Measurements from ENCODE around the gene KCNQ1. TPM values are rescaled to one million over a fixed set of nuclear protein-coding genes. Genes with fewer than 3 reads are reported as not detected.

KCNQ1 gene
- total and polyA plus RNA-seq, 2 experiments from 2014 or later = not detected

- H3K9me2 ChIP-seq (ENCODE audit: insufficient read depth) = no peaks in the 10 kb centered on the region
- in situ Hi-C loops (cut with MboI) = no loop called here
- H3K4me3 ChIP-seq = no peak overlapping the region
- H3F3A ChIP-seq (ENCODE audit: insufficient read depth) = no peaks in the 10 kb centered on the region
- H3K9ac ChIP-seq = no peak overlapping the region
- H2AFZ ChIP-seq = no peak overlapping the region
- WGBS, 2 experiments (ENCODE audit: low coverage in 1 of 2, low lambda C conversion rate in 2 of 2, missing lambda C conversion rate in 2 of 2) = 56 to 72% methylated on average over 18 of the region's 18 CpGs
- DNase-seq = no peak
- no peaks in the 10 kb centered on the region for H3K36me3 ChIP-seq (ENCODE audit: low read depth)
- no peaks in the 10 kb centered on the region for H4K20me1 ChIP-seq (ENCODE audit: insufficient read depth)
- peaks cover 11% of the 10 kb centered on the region; the same call in 1 of the 2 replicates for H3K27me3 ChIP-seq (replicated peaks; ENCODE audit: insufficient read depth)
- H3K4me2 ChIP-seq (ENCODE audit: unreplicated experiment) = no peak overlapping the region
- no peaks in the 10 kb centered on the region for H3K9me3 ChIP-seq (ENCODE audit: low read depth)
- no peaks in the 10 kb centered on the region for H3K4me1 ChIP-seq (ENCODE audit: insufficient read depth)
- H3K27ac ChIP-seq = no peak overlapping the region
- TF ChIP-seq EZH2 (IDR thresholded peaks at IDR 0.05; ENCODE audit: insufficient read depth, poor library complexity, severe bottlenecking) (no peak), EZH2phosphoT487 (IDR thresholded peaks at IDR 0.05; ENCODE audit: insufficient read depth, low read depth) (no peak)
- H3K79me2 ChIP-seq (ENCODE audit: insufficient read depth) = no peaks in the 10 kb centered on the region
Measured at GRCh38 chr11:2523821-2524391, 79.1 kb downstream of the KCNQ1 start.

- Histone ChIP-seq H3K4me1 (ENCODE audit: insufficient read depth) (no peaks in the 10 kb centered on the region), H3K9me3 (ENCODE audit: low read depth) (no peaks in the 10 kb centered on the region), H3K9me2 (ENCODE audit: insufficient read depth) (no peaks in the 10 kb centered on the region), H3K79me2 (ENCODE audit: insufficient read depth) (no peaks in the 10 kb centered on the region), H3K27ac (no peak overlapping the region), H3F3A (ENCODE audit: insufficient read depth) (no peaks in the 10 kb centered on the region), H3K27me3 (replicated peaks; ENCODE audit: insufficient read depth) (peaks cover 11% of the 10 kb centered on the region; the same call in 1 of the 2 replicates), H3K9ac (no peak overlapping the region), H2AFZ (no peak overlapping the region), H3K4me3 (no peak overlapping the region), H3K4me2 (ENCODE audit: unreplicated experiment) (no peak overlapping the region), H3K36me3 (ENCODE audit: low read depth) (no peaks in the 10 kb centered on the region), H4K20me1 (ENCODE audit: insufficient read depth) (no peaks in the 10 kb centered on the region)
- TF ChIP-seq EZH2phosphoT487 (IDR thresholded peaks at IDR 0.05; ENCODE audit: insufficient read depth, low read depth) (no peak), EZH2 (IDR thresholded peaks at IDR 0.05; ENCODE audit: insufficient read depth, poor library complexity, severe bottlenecking) (no peak)
- 61 to 71% methylated on average over 15 of the region's 15 CpGs for WGBS, 2 experiments (ENCODE audit: low coverage in 1 of 2, low lambda C conversion rate in 2 of 2, missing lambda C conversion rate in 2 of 2)
- in situ Hi-C loops (cut with MboI) = no loop called here
- DNase-seq = no peak
Measured at GRCh38 chr11:2524446-2525165, 79.8 kb downstream of the KCNQ1 start.

- in situ Hi-C loops (cut with MboI) = no loop called here
Measured at GRCh38 chr11:2525166-2525861, 80.5 kb downstream of the KCNQ1 start.

GRCh38 chr11:2525941-2526807, 81.4 kb downstream of the KCNQ1 start:
- H3K27me3 ChIP-seq (replicated peaks; ENCODE audit: insufficient read depth) = 0 out of 2 replicates have a peak, but pooled peaks cover 11% of the 10 kb centered on the region
- no peaks in the 10 kb centered on the region for H3K4me1 ChIP-seq (ENCODE audit: insufficient read depth)
- WGBS, 2 experiments (ENCODE audit: low coverage in 1 of 2, low lambda C conversion rate in 2 of 2, missing lambda C conversion rate in 2 of 2) = 64 to 67% methylated on average over 11 to 15 of the region's 15 CpGs
- no peak overlapping the region for H3K9ac ChIP-seq
- no peak overlapping the region for H2AFZ ChIP-seq
- no peak for DNase-seq
- no peak overlapping the region for H3K27ac ChIP-seq
- H3K9me3 ChIP-seq (ENCODE audit: low read depth) = no peaks in the 10 kb centered on the region
- H3F3A ChIP-seq (ENCODE audit: insufficient read depth) = no peaks in the 10 kb centered on the region
- H3K79me2 ChIP-seq (ENCODE audit: insufficient read depth) = no peaks in the 10 kb centered on the region
- no peaks in the 10 kb centered on the region for H4K20me1 ChIP-seq (ENCODE audit: insufficient read depth)
- no peaks in the 10 kb centered on the region for H3K36me3 ChIP-seq (ENCODE audit: low read depth)
- H3K4me3 ChIP-seq = no peak overlapping the region
- in situ Hi-C loops (cut with MboI) = no loop called here
- H3K4me2 ChIP-seq (ENCODE audit: unreplicated experiment) = no peak overlapping the region
- TF ChIP-seq EZH2phosphoT487 (IDR thresholded peaks at IDR 0.05; ENCODE audit: insufficient read depth, low read depth) (no peak), EZH2 (IDR thresholded peaks at IDR 0.05; ENCODE audit: insufficient read depth, poor library complexity, severe bottlenecking) (no peak)
- H3K9me2 ChIP-seq (ENCODE audit: insufficient read depth) = no peaks in the 10 kb centered on the region

More at GRCh38 chr11:2525166-2525861, 80.5 kb downstream of the KCNQ1 start:
- no peaks in the 10 kb centered on the region for H3K9me2 ChIP-seq (ENCODE audit: insufficient read depth)
- TF ChIP-seq EZH2phosphoT487 (IDR thresholded peaks at IDR 0.05; ENCODE audit: insufficient read depth, low read depth) = no peak
- no peak for TF ChIP-seq EZH2 (IDR thresholded peaks at IDR 0.05; ENCODE audit: insufficient read depth, poor library complexity, severe bottlenecking)
- WGBS, 2 experiments (ENCODE audit: low coverage in 1 of 2, low lambda C conversion rate in 2 of 2, missing lambda C conversion rate in 2 of 2) = 50 to 58% methylated on average over 17 of the region's 17 CpGs
- no peak overlapping the region for H3K4me2 ChIP-seq (ENCODE audit: unreplicated experiment)
- no peak overlapping the region for H2AFZ ChIP-seq
- no peak for DNase-seq
- no peak overlapping the region for H3K9ac ChIP-seq
- no peaks in the 10 kb centered on the region for H3K4me1 ChIP-seq (ENCODE audit: insufficient read depth)
- no peaks in the 10 kb centered on the region for H3K79me2 ChIP-seq (ENCODE audit: insufficient read depth)
- H4K20me1 ChIP-seq (ENCODE audit: insufficient read depth) = no peaks in the 10 kb centered on the region
- no peak overlapping the region for H3K4me3 ChIP-seq
- 0 out of 2 replicates have a peak, but pooled peaks cover 11% of the 10 kb centered on the region for H3K27me3 ChIP-seq (replicated peaks; ENCODE audit: insufficient read depth)
- no peaks in the 10 kb centered on the region for H3F3A ChIP-seq (ENCODE audit: insufficient read depth)
- H3K36me3 ChIP-seq (ENCODE audit: low read depth) = no peaks in the 10 kb centered on the region
- H3K9me3 ChIP-seq (ENCODE audit: low read depth) = no peaks in the 10 kb centered on the region
- H3K27ac ChIP-seq = no peak overlapping the region
